ENCODE measurements around the gene MAGI2.

MAGI2 gene

GRCh38 chr7:78716876-78717275, 736.6 kb downstream of the MAGI2 start:
- no peaks in the 10 kb centered on the region for H3K27me3 ChIP-seq (ENCODE audit: control insufficient read depth, insufficient read depth, low read length)
- H3K9ac ChIP-seq (ENCODE audit: low read length), result no peak overlapping the region
- H3K36me3 ChIP-seq (ENCODE audit: control insufficient read depth, insufficient read depth, low read length), result no peaks in the 10 kb centered on the region
- no peak overlapping the region for H3K4me3 ChIP-seq (ENCODE audit: low read length)
- H3K27ac ChIP-seq (ENCODE audit: low read depth, low read length), result no peak overlapping the region
- H3K4me1 ChIP-seq (ENCODE audit: control insufficient read depth, insufficient read depth, low read length), result no peaks in the 10 kb centered on the region

- H3K27me3 ChIP-seq (ENCODE audit: control insufficient read depth, insufficient read depth, low read length), result no peaks in the 10 kb centered on the region
- H3K4me1 ChIP-seq (ENCODE audit: control insufficient read depth, insufficient read depth, low read length), result no peaks in the 10 kb centered on the region
- H3K4me3 ChIP-seq (ENCODE audit: low read length), result no peak overlapping the region
- no peak overlapping the region for H3K27ac ChIP-seq (ENCODE audit: low read depth, low read length)
- H3K36me3 ChIP-seq (ENCODE audit: control insufficient read depth, insufficient read depth, low read length), result no peaks in the 10 kb centered on the region
- no peak overlapping the region for H3K9ac ChIP-seq (ENCODE audit: low read length)
Measured at GRCh38 chr7:78714356-78714755, 739.1 kb downstream of the MAGI2 start.

- Histone ChIP-seq H3K9ac (ENCODE audit: low read length) (no peak overlapping the region), H3K4me1 (ENCODE audit: control insufficient read depth, insufficient read depth, low read length) (no peaks in the 10 kb centered on the region), H3K4me3 (ENCODE audit: low read length) (no peak overlapping the region), H3K27me3 (ENCODE audit: control insufficient read depth, insufficient read depth, low read length) (no peaks in the 10 kb centered on the region), H3K27ac (ENCODE audit: low read depth, low read length) (no peak overlapping the region), H3K36me3 (ENCODE audit: control insufficient read depth, insufficient read depth, low read length) (no peaks in the 10 kb centered on the region)
Measured at GRCh38 chr7:78712111-78712510, 741.4 kb downstream of the MAGI2 start.

GRCh38 chr7:78709658-78710057, 743.8 kb downstream of the MAGI2 start:
- Histone ChIP-seq H3K27me3 (ENCODE audit: control insufficient read depth, insufficient read depth, low read length) (no peaks in the 10 kb centered on the region), H3K9ac (ENCODE audit: low read length) (no peak overlapping the region), H3K4me3 (ENCODE audit: low read length) (no peak overlapping the region), H3K27ac (ENCODE audit: low read depth, low read length) (no peak overlapping the region), H3K36me3 (ENCODE audit: control insufficient read depth, insufficient read depth, low read length) (no peaks in the 10 kb centered on the region), H3K4me1 (ENCODE audit: control insufficient read depth, insufficient read depth, low read length) (no peaks in the 10 kb centered on the region)

GRCh38 chr7:78704504-78704903, 749.0 kb downstream of the MAGI2 start:
- H3K4me3 ChIP-seq (ENCODE audit: low read length), result no peak overlapping the region
- no peaks in the 10 kb centered on the region for H3K27me3 ChIP-seq (ENCODE audit: control insufficient read depth, insufficient read depth, low read length)

GRCh38 chr7:78703391-78703790, 750.1 kb downstream of the MAGI2 start:
- no peaks in the 10 kb centered on the region for H3K4me1 ChIP-seq (ENCODE audit: control insufficient read depth, insufficient read depth, low read length)
- H3K27me3 ChIP-seq (ENCODE audit: control insufficient read depth, insufficient read depth, low read length), result no peaks in the 10 kb centered on the region
- H3K36me3 ChIP-seq (ENCODE audit: control insufficient read depth, insufficient read depth, low read length), result no peaks in the 10 kb centered on the region
- no peak overlapping the region for H3K4me3 ChIP-seq (ENCODE audit: low read length)
- H3K9ac ChIP-seq (ENCODE audit: low read length), result no peak overlapping the region
- H3K27ac ChIP-seq (ENCODE audit: low read depth, low read length), result no peak overlapping the region

More at GRCh38 chr7:78704504-78704903, 749.0 kb downstream of the MAGI2 start:
- H3K27ac ChIP-seq (ENCODE audit: low read depth, low read length), result no peak overlapping the region
- no peak overlapping the region for H3K9ac ChIP-seq (ENCODE audit: low read length)
- H3K4me1 ChIP-seq (ENCODE audit: control insufficient read depth, insufficient read depth, low read length), result no peaks in the 10 kb centered on the region
- H3K36me3 ChIP-seq (ENCODE audit: control insufficient read depth, insufficient read depth, low read length), result no peaks in the 10 kb centered on the region

GRCh38 chr7:78702770-78703169, 750.7 kb downstream of the MAGI2 start:
- Histone ChIP-seq H3K27me3 (ENCODE audit: control insufficient read depth, insufficient read depth, low read length) (no peaks in the 10 kb centered on the region), H3K4me1 (ENCODE audit: control insufficient read depth, insufficient read depth, low read length) (no peaks in the 10 kb centered on the region), H3K36me3 (ENCODE audit: control insufficient read depth, insufficient read depth, low read length) (no peaks in the 10 kb centered on the region), H3K27ac (ENCODE audit: low read depth, low read length) (no peak overlapping the region), H3K9ac (ENCODE audit: low read length) (no peak overlapping the region), H3K4me3 (ENCODE audit: low read length) (no peak overlapping the region)

GRCh38 chr7:78695826-78696225, 757.6 kb downstream of the MAGI2 start:
- Histone ChIP-seq H3K36me3 (ENCODE audit: control insufficient read depth, insufficient read depth, low read length) (no peaks in the 10 kb centered on the region), H3K9ac (ENCODE audit: low read length) (no peak overlapping the region), H3K4me1 (ENCODE audit: control insufficient read depth, insufficient read depth, low read length) (no peaks in the 10 kb centered on the region), H3K4me3 (ENCODE audit: low read length) (no peak overlapping the region), H3K27ac (ENCODE audit: low read depth, low read length) (no peak overlapping the region), H3K27me3 (ENCODE audit: control insufficient read depth, insufficient read depth, low read length) (no peaks in the 10 kb centered on the region)

- no peak overlapping the region for H3K27ac ChIP-seq (ENCODE audit: low read depth, low read length)
- H3K4me1 ChIP-seq (ENCODE audit: control insufficient read depth, insufficient read depth, low read length), result no peaks in the 10 kb centered on the region
- H3K27me3 ChIP-seq (ENCODE audit: control insufficient read depth, insufficient read depth, low read length), result no peaks in the 10 kb centered on the region
- no peak overlapping the region for H3K9ac ChIP-seq (ENCODE audit: low read length)
- H3K4me3 ChIP-seq (ENCODE audit: low read length), result no peak overlapping the region
- no peaks in the 10 kb centered on the region for H3K36me3 ChIP-seq (ENCODE audit: control insufficient read depth, insufficient read depth, low read length)
Measured at GRCh38 chr7:78691584-78691983, 761.9 kb downstream of the MAGI2 start.

GRCh38 chr7:78690174-78690573, 763.3 kb downstream of the MAGI2 start:
- Histone ChIP-seq H3K4me1 (ENCODE audit: control insufficient read depth, insufficient read depth, low read length) (no peaks in the 10 kb centered on the region), H3K9ac (ENCODE audit: low read length) (no peak overlapping the region), H3K27ac (ENCODE audit: low read depth, low read length) (no peak overlapping the region), H3K36me3 (ENCODE audit: control insufficient read depth, insufficient read depth, low read length) (no peaks in the 10 kb centered on the region), H3K27me3 (ENCODE audit: control insufficient read depth, insufficient read depth, low read length) (no peaks in the 10 kb centered on the region), H3K4me3 (ENCODE audit: low read length) (no peak overlapping the region)

- H3K9ac ChIP-seq (ENCODE audit: low read length), result no peak overlapping the region
- no peaks in the 10 kb centered on the region for H3K27me3 ChIP-seq (ENCODE audit: control insufficient read depth, insufficient read depth, low read length)
Measured at GRCh38 chr7:78688376-78688775, 765.1 kb downstream of the MAGI2 start.

GRCh38 chr7:78686189-78686588, 767.3 kb downstream of the MAGI2 start:
- Histone ChIP-seq H3K4me3 (ENCODE audit: low read length) (no peak overlapping the region), H3K9ac (ENCODE audit: low read length) (no peak overlapping the region), H3K36me3 (ENCODE audit: control insufficient read depth, insufficient read depth, low read length) (no peaks in the 10 kb centered on the region), H3K4me1 (ENCODE audit: control insufficient read depth, insufficient read depth, low read length) (no peaks in the 10 kb centered on the region), H3K27me3 (ENCODE audit: control insufficient read depth, insufficient read depth, low read length) (no peaks in the 10 kb centered on the region), H3K27ac (ENCODE audit: low read depth, low read length) (no peak overlapping the region)

More at GRCh38 chr7:78688376-78688775, 765.1 kb downstream of the MAGI2 start:
- Histone ChIP-seq H3K4me3 (ENCODE audit: low read length) (no peak overlapping the region), H3K27ac (ENCODE audit: low read depth, low read length) (no peak overlapping the region), H3K4me1 (ENCODE audit: control insufficient read depth, insufficient read depth, low read length) (no peaks in the 10 kb centered on the region), H3K36me3 (ENCODE audit: control insufficient read depth, insufficient read depth, low read length) (no peaks in the 10 kb centered on the region)

GRCh38 chr7:78684201-78684600, 769.3 kb downstream of the MAGI2 start:
- Histone ChIP-seq H3K36me3 (ENCODE audit: control insufficient read depth, insufficient read depth, low read length) (no peaks in the 10 kb centered on the region), H3K4me3 (ENCODE audit: low read length) (no peak overlapping the region), H3K27me3 (ENCODE audit: control insufficient read depth, insufficient read depth, low read length) (no peaks in the 10 kb centered on the region), H3K27ac (ENCODE audit: low read depth, low read length) (no peak overlapping the region), H3K9ac (ENCODE audit: low read length) (no peak overlapping the region), H3K4me1 (ENCODE audit: control insufficient read depth, insufficient read depth, low read length) (no peaks in the 10 kb centered on the region)

All from rectal smooth muscle tissue (tissue), 1 donor.